HCEC 1CT (cell line): ENCODE results near the gene RTEL1.

ENCODE experiments used
- DNase-seq: peaks from one replicate; pipeline ENCODE4 v3.0.0-alpha.2; 2017

The RTEL1 gene

DNA sequence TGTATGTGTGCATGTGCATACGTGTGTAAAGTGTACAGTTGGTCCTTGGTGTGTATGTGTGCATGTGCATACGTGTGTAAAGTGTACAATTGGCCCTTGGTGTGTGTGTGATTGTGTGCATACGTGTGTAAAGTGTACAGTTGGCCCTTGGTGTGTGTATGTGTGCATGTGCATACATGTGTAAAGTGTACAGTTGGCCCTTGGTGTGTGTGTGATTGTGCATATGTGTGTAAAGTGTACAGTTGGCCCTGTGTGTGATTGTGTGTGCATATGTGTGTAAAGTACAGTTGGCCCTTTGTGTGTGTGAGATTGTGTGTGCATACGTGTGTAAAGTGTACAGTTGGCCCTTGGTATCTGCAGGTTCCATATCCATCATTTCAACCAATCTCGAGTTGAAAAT lies 73.3 kb downstream of the RTEL1 start:
- no peak for DNase-seq

DNA sequence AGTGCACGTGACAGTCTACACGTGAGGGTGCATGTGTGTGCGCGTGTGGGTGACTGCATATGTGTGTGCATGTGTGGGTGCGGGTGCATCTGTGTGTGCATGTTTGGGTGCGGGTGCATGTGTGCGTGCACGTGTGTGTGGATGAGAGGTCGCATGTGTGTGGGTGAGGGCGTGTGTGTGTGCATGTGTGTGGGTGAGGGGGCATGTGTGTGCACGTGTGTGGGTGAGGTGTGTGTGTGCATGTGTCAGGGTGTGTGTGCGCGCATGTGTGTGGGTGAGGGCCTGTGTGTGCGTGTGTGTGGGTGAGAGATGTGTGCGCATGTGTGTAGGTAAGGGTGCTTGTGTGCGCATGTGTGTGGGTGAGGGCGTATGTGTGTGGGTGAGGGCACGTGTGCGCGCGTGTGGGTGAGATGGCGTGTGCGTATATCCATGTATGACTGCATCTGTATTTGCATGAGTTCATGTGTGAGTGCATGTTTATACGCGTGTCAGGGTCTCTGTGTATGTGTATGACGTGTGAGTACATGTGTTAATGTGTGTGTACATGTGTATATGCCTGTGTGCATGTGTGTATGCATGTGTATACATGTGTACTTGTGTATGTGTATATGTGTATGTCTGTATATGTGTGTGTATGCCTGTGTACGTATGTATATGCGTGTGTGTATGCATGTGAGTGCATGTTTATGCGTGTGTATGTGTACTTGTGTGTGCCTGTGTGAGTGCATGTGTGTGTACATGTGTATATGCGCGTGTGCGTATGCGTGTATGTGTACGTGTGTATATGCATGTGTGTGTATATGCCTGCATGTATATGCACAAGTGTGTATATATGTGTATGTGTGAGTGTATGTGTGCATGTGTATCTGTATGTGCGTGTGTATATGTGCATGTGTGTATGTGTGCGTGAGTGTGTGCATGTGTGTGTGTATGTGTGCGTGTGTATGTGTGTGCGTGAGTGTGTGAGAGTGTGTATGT lies 74.3 kb downstream of the RTEL1 start:
- no peak for DNase-seq

DNA sequence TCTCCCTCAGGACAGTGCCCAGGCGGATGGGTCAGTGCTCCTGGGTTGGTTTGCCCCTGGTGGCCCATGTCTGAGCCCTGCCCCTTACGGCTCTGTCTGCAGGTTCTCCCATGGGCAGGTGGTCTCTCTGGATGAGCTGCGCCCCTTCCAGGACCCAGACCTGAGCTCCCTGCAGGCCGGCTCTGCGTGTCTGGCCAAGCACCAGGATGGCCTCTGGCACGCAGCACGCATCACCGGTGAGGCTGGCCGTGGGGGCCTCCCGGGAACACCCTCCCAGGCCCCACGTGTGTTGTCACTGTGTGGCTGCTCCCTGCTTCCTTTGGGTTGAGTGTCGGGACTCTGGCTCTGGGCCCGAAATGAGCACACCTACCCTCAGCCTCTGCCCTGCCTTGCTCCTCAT lies 75.0 kb downstream of the RTEL1 start:
- DNase-seq, result no peak

DNA sequence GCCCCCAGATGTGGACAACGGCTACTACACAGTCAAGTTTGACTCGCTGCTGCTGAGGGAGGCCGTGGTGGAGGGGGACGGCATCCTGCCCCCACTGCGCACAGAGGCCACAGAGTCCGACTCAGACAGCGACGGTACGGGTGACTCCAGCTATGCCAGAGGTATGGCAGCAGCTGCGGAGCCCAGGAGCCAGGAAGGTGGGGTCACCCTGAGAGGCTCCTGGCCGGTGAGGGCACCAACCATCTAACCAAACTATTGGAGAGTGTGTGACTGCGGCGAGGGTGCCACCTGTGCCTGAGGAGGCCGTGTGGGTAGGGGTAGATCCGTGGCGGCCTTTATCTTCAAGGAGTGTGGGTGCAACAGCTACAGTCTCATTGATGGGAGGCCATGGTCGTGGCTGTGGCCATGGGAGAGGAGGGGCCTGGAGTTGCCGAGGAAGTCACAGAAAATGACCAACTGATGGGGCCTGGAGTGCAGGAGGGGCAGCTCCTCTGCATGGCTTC lies 75.5 kb downstream of the RTEL1 start:
- no peak for DNase-seq

DNA sequence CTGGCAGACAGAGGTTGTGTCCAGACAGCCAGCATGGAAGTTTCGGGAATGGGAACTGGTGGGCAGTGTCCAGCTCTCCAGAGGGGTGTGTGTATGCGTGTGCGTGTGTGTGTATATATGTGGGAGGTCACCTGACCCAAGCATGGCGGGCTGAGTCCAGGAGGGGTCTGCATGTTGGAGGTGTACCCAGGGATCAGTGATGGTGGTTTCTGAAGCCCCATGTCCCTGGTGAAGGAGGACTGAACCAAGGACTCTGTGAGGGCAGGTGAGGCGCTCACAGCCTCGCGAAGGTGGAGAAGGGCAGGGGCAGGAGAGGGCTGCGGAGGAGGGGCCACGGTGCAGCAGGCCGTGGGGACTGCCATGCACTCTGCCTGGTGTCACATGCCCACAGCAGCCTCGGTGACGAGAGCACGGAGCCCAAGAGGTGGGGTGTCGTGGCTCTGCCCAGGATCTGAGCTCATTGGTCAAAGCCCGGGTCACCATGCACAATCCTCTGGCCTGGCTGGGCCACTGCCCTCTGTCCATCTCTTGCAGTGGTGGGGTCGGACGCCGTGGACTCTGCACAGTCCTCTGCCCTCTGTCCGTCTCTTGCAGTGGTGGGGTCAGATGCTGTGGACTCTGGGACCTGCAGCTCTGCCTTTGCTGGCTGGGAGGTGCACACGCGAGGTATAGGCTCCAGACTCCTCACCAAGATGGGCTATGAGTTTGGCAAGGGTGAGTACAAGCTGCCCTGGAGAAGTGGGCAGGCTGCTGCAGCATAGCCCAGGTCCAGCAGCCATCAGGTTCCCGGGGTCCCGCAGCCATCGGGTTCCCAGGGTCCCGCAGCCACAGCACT lies 76.2 kb downstream of the RTEL1 start:
- DNase-seq, result no peak

DNA sequence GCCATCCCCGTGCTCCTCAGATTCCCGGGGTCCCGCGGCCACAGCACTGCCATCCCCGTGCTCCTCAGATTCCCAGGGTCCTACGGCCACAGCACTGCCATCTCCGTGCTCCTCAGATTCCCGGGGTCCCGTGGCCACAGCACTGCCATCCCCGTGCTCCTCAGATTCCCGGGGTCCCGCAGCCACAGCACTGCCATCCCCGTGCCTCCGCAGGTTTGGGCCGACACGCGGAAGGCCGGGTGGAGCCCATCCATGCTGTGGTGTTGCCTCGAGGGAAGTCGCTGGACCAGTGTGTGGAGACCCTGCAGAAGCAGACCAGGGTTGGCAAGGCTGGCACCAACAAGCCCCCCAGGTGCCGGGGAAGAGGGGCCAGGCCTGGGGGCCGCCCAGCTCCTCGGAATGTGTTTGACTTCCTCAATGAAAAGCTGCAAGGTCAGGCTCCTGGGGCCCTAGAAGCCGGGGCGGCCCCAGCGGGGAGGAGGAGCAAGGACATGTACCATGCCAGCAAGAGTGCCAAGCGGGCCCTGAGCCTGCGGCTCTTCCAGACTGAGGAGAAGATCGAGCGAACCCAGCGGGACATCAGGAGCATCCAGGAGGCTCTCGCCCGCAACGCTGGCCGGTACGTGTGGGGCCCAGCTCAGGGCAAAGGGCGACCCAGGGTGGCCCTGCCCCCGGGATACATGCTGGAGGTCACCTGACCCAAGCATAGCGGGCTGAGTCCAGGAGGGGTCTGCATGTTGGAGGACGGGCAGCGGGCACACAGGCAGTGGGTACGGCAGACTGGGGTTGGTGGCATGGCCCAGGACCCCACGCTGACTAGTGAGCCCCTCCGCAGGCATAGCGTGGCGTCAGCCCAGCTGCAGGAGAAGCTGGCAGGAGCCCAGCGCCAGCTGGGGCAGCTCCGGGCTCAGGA lies 77.1 kb downstream of the RTEL1 start:
- DNase-seq, result no peak

DNA sequence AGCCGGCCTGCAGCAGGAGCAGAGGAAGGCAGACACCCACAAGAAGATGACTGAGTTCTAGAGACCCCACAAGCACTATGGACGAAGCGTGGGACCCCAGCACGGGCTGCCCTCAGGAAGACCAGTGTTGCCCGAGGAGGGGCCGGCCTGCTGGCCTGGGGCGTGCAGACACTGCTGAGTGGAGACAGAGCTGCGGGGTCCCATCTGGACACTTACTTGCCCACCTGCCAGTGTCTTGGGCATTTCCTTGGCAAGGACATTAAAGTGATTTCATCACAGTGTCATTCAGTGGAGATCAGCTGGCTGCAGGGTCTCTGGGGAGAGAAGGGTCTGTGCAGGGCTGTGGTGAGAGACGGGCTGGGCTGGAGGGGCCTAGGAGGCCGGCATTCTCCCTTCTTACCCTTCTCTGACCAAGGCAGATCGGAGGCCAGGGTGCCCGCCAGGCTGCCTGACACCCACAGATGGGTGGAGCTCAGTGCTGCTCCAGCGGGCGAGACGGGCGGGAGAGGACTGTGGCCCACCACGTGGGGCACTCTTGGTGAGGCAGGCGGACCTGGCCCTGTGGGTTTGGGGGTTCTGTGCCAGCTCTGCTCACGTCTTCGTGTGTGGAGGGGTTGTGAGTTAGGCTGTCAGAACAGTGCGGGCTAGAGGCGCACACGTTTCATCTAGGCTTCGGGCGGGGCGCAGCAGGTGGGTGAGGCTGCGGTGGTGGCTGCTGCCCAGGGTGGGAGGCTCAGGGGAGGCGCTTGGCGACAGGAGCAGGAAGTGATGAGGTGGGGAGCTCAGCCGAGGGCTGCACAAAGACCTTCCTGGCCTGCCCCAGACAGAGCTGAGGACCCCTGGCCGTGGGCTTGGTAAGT lies 78.0 kb downstream of the RTEL1 start, which contains the start of gene LIME1:
Gene LIME1 (plus strand): TSS at position 806 of the 860 bp plus-strand sequence. CDS start 886 bp downstream, outside the sequence.
- no peak for DNase-seq

DNA sequence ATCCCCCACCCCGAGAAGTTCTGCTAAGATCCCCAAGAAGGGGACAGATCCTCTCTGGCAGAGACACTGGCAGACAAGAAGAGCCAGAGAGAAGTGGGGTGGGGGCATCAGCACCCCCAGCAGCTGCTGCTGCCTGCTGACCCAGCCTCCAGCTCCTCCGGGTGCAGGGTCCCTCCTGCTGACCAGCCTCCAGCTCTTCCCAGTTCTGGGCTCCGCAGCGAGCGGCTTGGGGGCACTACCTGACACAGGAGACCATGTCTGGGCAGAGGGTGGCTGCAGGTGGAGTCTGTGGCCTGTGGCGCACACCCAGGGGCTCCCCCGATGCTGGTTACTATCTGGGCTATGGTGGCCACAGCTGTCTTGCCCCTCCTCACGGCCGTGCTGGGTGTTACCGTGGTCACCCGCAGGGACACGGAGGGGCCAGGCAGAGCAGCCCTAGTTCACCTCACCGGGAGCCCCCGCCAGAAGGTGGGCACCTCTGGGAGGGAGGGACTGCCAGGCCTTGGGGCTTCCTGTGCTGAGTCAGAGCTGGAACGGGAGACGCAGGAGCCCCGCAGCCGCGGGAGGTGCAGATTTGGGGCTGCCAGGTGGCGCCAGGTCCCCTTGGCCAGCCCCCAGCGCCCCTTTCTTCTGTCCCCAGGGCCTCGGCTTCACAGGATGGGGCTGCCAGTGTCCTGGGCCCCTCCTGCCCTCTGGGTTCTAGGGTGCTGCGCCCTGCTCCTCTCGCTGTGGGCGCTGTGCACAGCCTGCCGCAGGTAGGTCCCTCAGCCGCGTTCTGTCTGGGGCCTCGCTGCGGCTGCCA lies 79.0 kb downstream of the RTEL1 start:
- DNase-seq, result no peak

DNA sequence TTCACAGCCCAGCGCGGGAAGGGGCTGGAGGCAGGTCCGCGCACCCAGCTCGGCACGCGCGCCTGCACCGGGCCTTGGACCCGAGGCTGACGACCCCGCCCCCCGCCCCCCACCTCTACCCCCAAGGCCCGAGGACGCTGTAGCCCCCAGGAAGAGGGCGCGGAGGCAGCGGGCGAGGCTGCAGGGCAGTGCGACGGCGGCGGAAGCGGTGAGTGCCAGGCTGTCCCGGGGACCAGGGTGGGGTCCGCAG lies 79.5 kb downstream of the RTEL1 start:
- no peak for DNase-seq

DNA sequence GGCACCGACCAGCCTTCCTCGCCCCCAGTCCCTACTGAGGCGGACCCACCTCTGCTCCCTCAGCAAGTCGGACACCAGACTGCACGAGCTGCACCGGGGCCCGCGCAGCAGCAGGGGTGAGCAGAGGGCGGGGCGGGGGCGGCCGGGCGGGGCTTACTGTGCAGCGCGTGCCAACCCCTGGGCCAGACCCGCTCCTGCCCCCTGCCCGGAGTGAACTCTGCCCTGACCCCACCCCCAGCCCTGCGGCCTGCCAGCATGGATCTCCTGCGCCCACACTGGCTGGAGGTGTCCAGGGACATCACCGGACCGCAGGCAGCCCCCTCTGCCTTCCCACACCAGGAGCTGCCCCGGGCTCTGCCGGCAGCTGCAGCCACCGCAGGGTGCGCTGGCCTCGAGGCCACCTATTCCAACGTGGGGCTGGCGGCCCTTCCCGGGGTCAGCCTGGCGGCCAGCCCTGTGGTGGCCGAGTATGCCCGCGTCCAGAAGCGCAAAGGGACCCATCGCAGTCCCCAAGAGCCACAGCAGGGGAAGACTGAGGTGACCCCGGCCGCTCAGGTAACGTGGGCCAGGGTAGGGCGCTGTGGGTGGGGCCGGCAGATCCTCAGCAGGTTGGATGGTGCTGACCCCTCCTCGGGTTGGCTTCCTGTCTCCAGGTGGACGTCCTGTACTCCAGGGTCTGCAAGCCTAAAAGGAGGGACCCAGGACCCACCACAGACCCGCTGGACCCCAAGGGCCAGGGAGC lies 80.0 kb downstream of the RTEL1 start:
- DNase-seq, result no peak

DNA sequence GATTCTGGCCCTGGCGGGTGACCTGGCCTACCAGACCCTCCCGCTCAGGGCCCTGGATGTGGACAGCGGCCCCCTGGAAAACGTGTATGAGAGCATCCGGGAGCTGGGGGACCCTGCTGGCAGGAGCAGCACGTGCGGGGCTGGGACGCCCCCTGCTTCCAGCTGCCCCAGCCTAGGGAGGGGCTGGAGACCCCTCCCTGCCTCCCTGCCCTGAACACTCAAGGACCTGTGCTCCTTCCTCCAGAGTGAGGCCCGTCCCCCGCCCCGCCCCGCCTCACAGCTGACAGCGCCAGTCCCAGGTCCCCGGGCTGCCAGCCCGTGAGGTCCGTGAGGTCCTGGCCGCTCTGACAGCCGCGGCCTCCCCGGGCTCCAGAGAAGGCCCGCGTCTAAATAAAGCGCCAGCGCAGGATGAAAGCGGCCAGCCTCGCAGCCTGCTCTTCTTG lies 80.6 kb downstream of the RTEL1 start:
- DNase-seq, result no peak

DNA sequence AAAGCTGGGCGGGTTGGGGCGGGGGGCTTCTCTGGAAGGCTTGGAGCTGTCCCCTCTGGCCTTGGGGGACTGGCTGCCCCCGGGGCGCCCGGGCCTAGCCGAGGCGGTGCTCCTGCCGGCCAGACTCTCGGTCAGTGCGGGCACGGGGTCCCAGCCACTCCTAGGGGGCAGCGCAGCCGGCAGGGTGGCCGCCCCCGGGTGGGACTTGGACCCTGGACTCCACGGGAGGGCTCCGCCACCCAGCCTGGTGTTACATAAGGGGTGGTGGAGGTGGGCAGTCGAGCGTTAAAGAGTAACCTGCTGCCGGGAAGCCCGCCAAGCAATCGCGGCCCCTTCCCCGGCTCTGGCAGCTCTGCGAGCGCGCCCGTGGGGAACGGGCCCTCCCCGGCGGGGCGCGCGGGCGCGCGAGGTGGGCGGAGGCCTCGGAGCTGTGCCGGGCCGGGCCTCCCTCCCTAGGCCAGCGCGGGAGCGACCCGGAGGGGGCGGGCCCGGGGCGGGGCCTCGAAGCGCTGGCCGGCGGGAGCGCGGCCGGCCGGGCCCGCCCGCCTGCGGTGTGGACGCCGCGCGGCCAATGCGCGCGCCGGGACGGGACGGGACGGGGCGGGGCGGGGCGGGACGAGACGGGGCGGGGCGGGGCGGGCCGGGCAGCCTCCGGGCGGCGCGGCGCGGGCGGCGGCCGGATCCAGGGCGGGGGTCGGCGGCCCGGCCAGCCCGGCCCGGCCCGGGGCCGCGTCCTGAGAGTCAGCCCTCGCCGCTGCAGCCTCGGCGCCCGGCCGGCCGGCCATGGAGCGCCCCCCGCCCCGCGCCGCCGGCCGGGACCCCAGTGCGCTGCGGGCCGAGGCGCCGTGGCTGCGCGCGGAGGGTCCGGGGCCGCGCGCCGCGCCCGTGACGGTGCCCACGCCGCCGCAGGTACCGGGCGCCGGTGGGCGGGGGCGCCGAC lies 81.3 kb downstream of the RTEL1 start, which contains the start of gene SLC2A4RG:
Gene SLC2A4RG (plus strand): TSS at position 647 of the 940 bp plus-strand sequence. CDS start 137 bp downstream, at position 784.
- peak; percentile 80 for DNase-seq

DNA sequence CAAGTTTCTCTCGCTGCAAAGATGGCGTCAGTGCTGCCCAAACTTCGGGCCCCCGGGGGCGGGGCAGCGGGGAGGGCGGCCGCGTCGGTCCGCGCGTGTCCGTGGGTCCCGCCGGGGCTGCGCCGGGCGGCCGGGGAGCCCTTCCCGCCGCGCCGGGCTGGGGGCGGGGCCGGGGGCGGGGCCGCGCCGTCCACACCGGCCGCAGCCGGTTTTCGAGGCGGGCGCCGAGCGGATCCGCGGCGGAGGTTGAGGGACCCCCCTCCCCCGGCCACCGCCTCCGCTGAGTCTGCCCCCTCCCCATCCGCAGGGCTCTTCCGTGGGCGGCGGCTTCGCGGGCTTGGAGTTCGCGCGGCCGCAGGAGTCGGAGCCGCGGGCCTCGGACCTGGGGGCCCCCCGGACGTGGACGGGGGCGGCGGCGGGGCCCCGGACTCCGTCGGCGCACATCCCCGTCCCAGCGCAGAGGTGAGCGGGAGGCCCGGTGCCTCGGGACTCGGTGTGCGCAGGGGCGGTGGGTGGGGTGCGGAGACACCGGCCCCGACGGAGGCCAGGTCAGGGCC lies 82.0 kb downstream of the RTEL1 start:
- peak; percentile 18 for DNase-seq

DNA sequence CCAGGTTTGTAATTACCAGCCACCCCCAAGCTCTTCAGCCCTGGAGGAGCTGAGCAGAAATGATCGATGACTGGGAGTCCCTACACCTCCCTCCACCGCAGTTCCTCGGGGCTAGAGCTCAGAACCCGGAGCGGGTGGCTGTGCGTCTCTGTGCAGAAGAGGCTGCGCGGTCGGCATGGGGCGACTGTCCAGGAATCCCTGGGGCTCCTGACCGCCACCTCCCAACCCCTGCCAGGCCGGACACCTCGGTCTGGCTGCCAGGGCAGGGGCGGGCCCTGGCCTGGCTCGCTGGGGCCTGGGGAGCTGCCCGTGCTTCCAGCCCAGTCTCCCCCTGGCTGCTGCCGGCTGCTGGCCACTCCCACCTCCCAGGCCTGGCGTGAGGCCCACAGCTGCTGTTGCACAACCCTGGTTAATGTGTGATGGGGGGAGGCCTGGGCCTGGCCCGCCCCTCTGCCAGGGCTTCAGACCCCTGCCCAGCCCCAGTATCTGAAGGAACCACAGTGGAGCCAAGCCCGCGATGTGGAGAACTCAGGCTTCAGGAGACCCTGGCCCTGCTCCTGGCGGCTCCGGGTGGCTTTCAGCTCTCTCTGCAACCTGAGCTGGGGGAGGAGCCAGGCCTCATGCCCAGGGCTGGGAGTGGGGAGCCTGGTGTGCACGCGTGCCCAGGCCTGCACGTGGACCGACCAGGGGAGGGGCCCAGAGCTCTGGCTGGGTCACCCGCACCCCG lies 82.7 kb downstream of the RTEL1 start:
- peak; percentile 85 for DNase-seq

DNA sequence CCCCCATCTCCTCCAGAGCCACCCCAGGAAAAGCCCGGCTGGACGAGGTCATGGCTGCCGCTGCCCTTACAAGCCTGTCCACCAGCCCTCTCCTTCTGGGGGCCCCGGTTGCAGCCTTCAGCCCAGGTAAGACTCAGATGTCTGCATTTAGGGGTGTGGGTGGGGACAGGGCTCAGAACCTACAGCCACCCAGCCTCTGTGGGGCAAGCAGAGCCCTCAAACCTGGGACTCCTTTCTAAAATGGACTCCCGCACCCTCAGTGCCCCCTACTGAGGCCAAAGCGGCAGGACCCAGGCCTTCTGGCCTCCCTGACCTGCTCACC lies 83.2 kb downstream of the RTEL1 start:
- no peak for DNase-seq

DNA sequence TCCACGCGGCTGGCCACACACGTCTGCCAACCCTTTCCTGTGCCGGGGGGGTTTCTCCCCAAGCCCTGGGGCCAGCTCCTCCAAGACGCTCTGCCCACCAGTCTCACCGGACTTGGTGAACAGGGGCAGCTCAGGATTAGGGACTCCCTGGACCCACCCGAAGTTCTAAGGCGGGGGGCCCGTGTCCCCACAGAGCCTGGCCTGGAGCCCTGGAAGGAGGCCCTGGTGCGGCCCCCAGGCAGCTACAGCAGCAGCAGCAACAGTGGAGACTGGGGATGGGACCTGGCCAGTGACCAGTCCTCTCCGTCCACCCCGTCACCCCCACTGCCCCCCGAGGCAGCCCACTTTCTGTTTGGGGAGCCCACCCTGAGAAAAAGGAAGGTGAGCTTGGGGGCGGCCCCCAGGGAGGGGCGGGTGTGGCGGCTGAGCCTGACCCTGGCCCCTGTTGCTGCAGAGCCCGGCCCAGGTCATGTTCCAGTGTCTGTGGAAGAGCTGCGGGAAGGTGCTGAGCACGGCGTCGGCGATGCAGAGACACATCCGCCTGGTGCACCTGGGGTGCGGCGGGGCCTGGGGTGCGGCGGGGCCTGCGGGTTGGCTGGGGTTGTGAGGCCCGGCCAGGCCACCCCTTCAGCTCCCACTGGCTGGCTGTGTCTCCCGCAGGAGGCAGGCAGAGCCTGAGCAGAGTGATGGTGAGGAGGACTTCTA lies 83.7 kb downstream of the RTEL1 start:
- DNase-seq, result no peak

DNA sequence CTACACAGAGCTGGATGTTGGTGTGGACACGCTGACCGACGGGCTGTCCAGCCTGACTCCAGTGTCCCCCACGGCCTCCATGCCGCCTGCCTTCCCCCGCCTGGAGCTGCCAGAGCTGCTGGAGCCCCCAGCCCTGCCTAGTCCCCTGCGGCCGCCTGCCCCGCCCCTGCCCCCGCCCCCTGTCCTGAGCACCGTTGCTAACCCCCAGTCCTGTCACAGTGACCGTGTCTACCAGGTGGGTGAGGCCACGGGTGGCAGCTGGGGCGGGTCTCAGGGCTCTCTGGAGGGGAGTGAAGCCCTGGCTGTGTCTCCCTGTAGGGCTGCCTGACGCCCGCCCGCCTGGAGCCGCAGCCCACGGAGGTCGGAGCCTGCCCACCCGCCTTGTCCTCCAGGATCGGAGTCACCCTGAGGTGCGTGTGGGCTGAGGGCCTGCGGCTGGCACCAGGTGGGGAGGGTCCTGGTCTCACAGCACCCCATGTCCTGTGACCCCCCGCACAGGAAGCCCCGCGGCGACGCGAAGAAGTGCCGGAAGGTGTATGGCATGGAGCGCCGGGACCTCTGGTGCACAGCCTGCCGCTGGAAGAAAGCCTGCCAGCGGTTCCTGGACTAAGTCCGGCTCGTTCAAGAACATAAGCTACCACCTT lies 84.4 kb downstream of the RTEL1 start:
- DNase-seq, result no peak
